NCI-H748 (cell line): ENCODE measurements around the gene NFATC3.
A peak's percentile ranks its signal among the peaks of the same experiment; 100 is the strongest.

Experiments used
- DNase-seq: peaks from one replicate; lab custom pipeline; 2025; ENCODE audit not compliant: unreplicated experiment; lab: John Stamatoyannopoulos, UW

The NFATC3 gene

GRCh38 chr16:68072038-68072695, 13.0 kb upstream of the NFATC3 start:
- DNase-seq: no peak

- no peak for DNase-seq
These were observed 11.0 kb upstream of the NFATC3 start for GRCh38 chr16:68073902-68074760.

GRCh38 chr16:68074850-68075555, 10.2 kb upstream of the NFATC3 start:
- DNase-seq: no peak

GRCh38 chr16:68075980-68076379, 9.2 kb upstream of the NFATC3 start:
- no peak for DNase-seq

- DNase-seq: no peak
These were observed 8.6 kb upstream of the NFATC3 start for GRCh38 chr16:68076560-68076959.

- DNase-seq: no peak
These were observed 7.1 kb upstream of the NFATC3 start for GRCh38 chr16:68077866-68078700.

- no peak for DNase-seq
These were observed 6.3 kb upstream of the NFATC3 start for GRCh38 chr16:68078701-68079375.

GRCh38 chr16:68079376-68079625, 5.9 kb upstream of the NFATC3 start:
- no peak for DNase-seq

- no peak for DNase-seq
These were observed 5.4 kb upstream of the NFATC3 start for GRCh38 chr16:68079626-68080344.

- no peak for DNase-seq
These were observed 3.1 kb upstream of the NFATC3 start for GRCh38 chr16:68081861-68082628.

GRCh38 chr16:68082629-68083238, 2.4 kb upstream of the NFATC3 start:
- no peak for DNase-seq

GRCh38 chr16:68083239-68083781, 1.9 kb upstream of the NFATC3 start:
- DNase-seq: no peak

- no peak for DNase-seq
These were observed 1.2 kb upstream of the NFATC3 start for GRCh38 chr16:68083861-68084503.

- peak; percentile 91 for DNase-seq
These were observed 489 bp upstream of the NFATC3 start for GRCh38 chr16:68084504-68085258.

- DNase-seq: peak; percentile 6
These were observed 1.2 kb downstream of the NFATC3 start for GRCh38 chr16:68086336-68086841.

GRCh38 chr16:68086860-68087268, 1.7 kb downstream of the NFATC3 start:
- DNase-seq: no peak

GRCh38 chr16:68087688-68088087, 2.5 kb downstream of the NFATC3 start:
- DNase-seq: no peak
